A549 (cell line): ENCODE data around the gene SSC4D. TPM values are rescaled to one million over a fixed set of nuclear protein-coding genes. Genes with fewer than 3 reads are reported as not detected.

ENCODE experiments used
- ATAC-seq, 2 experiments: fragments of 200-7000 bp in 1 of 2; fragments of >200 bp in 1 of 2; cut with Nextera tagmentation in 1 of 2; cut with Tn5 transposase in 1 of 2; 3 replicates each; pipeline versions ENCODE4 v1.8.0 to v1.9.1; 2018 to 2020; ENCODE audit warnings: mild to moderate bottlenecking in 1 of 2, moderate library complexity in 1 of 2
- CTCF ChIA-PET: fragments of 300-600 bp; sonication (Branson Sonifier 250); formaldehyde crosslinking; extraction: SDS; loops from one replicate; lab custom pipeline; 2021; ENCODE audit warnings: antibody characterized with exemption, inconsistent platforms; lab: Yijun Ruan, JAX
- POLR2A ChIA-PET: fragments of 350-600 bp; formaldehyde crosslinking; extraction: SDS; loops from one replicate; lab custom pipeline; 2021; ENCODE audit warnings: antibody characterized with exemption, inconsistent platforms; lab: Yijun Ruan, JAX
- DNase-seq, 2 experiments: peaks; one replicate each; pipeline versions ENCODE4 v3.0.0 to v3.0.0-alpha.2; 2011 to 2016; ENCODE audit warnings: low read depth in 1 of 2, low spot score in 1 of 2
- FAIRE-seq: peaks from 2 replicates; lab custom pipeline; 2011; peaks lifted over from hg19 to GRCh38; lab: Jason Lieb, UNC
- H3K27ac ChIP-seq, 2 experiments: fragments of >200 bp; sonication (Bioruptor Twin); formaldehyde crosslinking; 3 replicates each; pipeline ENCODE4 v1.5.1; 2016 to 2017
- H3K4me1 ChIP-seq: fragments of >200 bp; sonication (Bioruptor Twin); formaldehyde crosslinking; 3 replicates; pipeline ENCODE4 v1.6.1; 2016
- H3K4me2 ChIP-seq: fragments of >200 bp; sonication (Bioruptor Twin); formaldehyde crosslinking; 3 replicates; pipeline ENCODE4 v1.6.1; 2016
- H3K4me3 ChIP-seq: fragments of >200 bp; sonication (Bioruptor Twin); formaldehyde crosslinking; 3 replicates; pipeline ENCODE4 v1.5.1; 2016
- H3K9me3 ChIP-seq: fragments of >200 bp; sonication (Bioruptor Twin); formaldehyde crosslinking; 3 replicates; pipeline ENCODE4 v1.6.1; 2016
- CBX8 ChIP-seq: fragments of 200-600 bp; sonication (generic); IDR thresholded peaks from 2 replicates; pipeline ENCODE4 v1.6.1; 2016
- CEBPB ChIP-seq, 2 experiments: fragments of >200 bp in 1 of 2; sonication (Bioruptor Twin) in 1 of 2; formaldehyde crosslinking in 1 of 2; IDR thresholded peaks; 2 replicates each; pipeline ENCODE4 v1.6.1; 2012 to 2016
- CHD2 ChIP-seq: fragments of 150-350 bp; IDR thresholded peaks from 2 replicates; pipeline ENCODE4 v1.6.1; 2014; ENCODE audit warnings: low read length; ENCODE audit not compliant: partially characterized antibody
- EHF ChIP-seq: fragments of 250-450 bp; sonication (Bioruptor Pico); IDR thresholded peaks from 2 replicates; pipeline ENCODE4 v1.5.0; 2020; ENCODE audit warnings: mild to moderate bottlenecking
- FOSL2 ChIP-seq, 2 experiments: fragments of 450-650 bp in 1 of 2; fragments of >200 bp in 1 of 2; sonication (Bioruptor Twin) in 1 of 2; formaldehyde crosslinking; IDR thresholded peaks; 2 replicates each; pipeline versions ENCODE4 v1.5.0 to v1.6.1; 2016 to 2020; ENCODE audit warnings: mild to moderate bottlenecking in 1 of 2, moderate library complexity in 1 of 2
- GATA3 ChIP-seq: IDR thresholded peaks from 2 replicates; pipeline ENCODE4 v1.6.1; 2012; ENCODE audit warnings: borderline replicate concordance
- HDAC2 ChIP-seq: fragments of 200-600 bp; sonication (generic); IDR thresholded peaks from 2 replicates; pipeline ENCODE4 v1.6.1; 2016
- HOXB13 ChIP-seq: fragments of 250-450 bp; sonication (Bioruptor Pico); IDR thresholded peaks from 2 replicates; pipeline ENCODE4 v1.5.0; 2020; ENCODE audit warnings: low read depth, mild to moderate bottlenecking, moderate library complexity
- HOXB5 ChIP-seq: fragments of 250-450 bp; sonication (Bioruptor Pico); IDR thresholded peaks from 2 replicates; pipeline ENCODE4 v1.5.0; 2020; ENCODE audit warnings: mild to moderate bottlenecking, moderate library complexity
- JUNB ChIP-seq: fragments of >200 bp; sonication (Bioruptor Twin); formaldehyde crosslinking; IDR thresholded peaks from 2 replicates; pipeline ENCODE4 v1.6.1; 2016
- KDM5A ChIP-seq: fragments of 200-600 bp; sonication (generic); IDR thresholded peaks from 2 replicates; pipeline ENCODE4 v1.6.1; 2016; ENCODE audit warnings: antibody characterized with exemption, mild to moderate bottlenecking
- MAFK ChIP-seq: fragments of 450-650 bp; IDR thresholded peaks from 2 replicates; pipeline ENCODE4 v1.6.1; 2014; ENCODE audit not compliant: partially characterized antibody
- MAZ ChIP-seq: fragments of 150-350 bp; IDR thresholded peaks from 2 replicates; pipeline ENCODE4 v1.6.1; 2014; ENCODE audit warnings: antibody characterized with exemption, low read depth, low read length, borderline replicate concordance
- MYC ChIP-seq: IDR thresholded peaks from 2 replicates; pipeline ENCODE4 v1.6.1; 2012; ENCODE audit warnings: mild to moderate bottlenecking, inconsistent platforms, low read length, improper control_type of control experiment, borderline replicate concordance
- PHF8 ChIP-seq: fragments of 200-600 bp; sonication (generic); IDR thresholded peaks from 2 replicates; pipeline ENCODE4 v1.6.1; 2016; ENCODE audit warnings: low read depth, mild to moderate bottlenecking, antibody characterized with exemption, moderate library complexity, borderline replicate concordance
- POLR2A ChIP-seq: IDR thresholded peaks from 2 replicates; pipeline ENCODE4 v1.6.1; 2012; ENCODE audit warnings: mild to moderate bottlenecking, low read length
- POLR2AphosphoS2 ChIP-seq: conservative IDR thresholded peaks from 2 replicates; pipeline ENCODE4 v1.6.1; 2012; ENCODE audit warnings: low read length, improper control_type of control experiment, inconsistent platforms
- RARB ChIP-seq: fragments of 250-450 bp; sonication (Bioruptor Pico); IDR thresholded peaks from 2 replicates; pipeline ENCODE4 v1.8.0; 2021; ENCODE audit warnings: mild to moderate bottlenecking, moderate library complexity
- RCOR1 ChIP-seq: fragments of 150-350 bp; IDR thresholded peaks from 2 replicates; pipeline ENCODE4 v1.6.1; 2014; ENCODE audit warnings: antibody characterized with exemption, low read length, low read depth
- TFCP2L1 ChIP-seq: fragments of 250-450 bp; sonication (Bioruptor Pico); IDR thresholded peaks from 2 replicates; pipeline ENCODE4 v1.5.0; 2021; ENCODE audit warnings: mild to moderate bottlenecking
- TP53 ChIP-seq: fragments of 250-450 bp; sonication (Bioruptor Pico); IDR thresholded peaks from 2 replicates; pipeline ENCODE4 v1.5.0; 2021; ENCODE audit warnings: mild to moderate bottlenecking, moderate library complexity
- ZFP36 ChIP-seq: fragments of 450-650 bp; IDR thresholded peaks from 2 replicates; pipeline ENCODE4 v1.6.1; 2014; ENCODE audit warnings: borderline replicate concordance; ENCODE audit not compliant: partially characterized antibody
- ZNF302 ChIP-seq: fragments of 250-450 bp; sonication (Bioruptor Pico); IDR thresholded peaks from 2 replicates; pipeline ENCODE4 v1.9.0; 2021; ENCODE audit warnings: inconsistent platforms, mild to moderate bottlenecking, moderate library complexity
- ZSCAN20 ChIP-seq: fragments of 250-450 bp; sonication (Bioruptor Pico); IDR thresholded peaks from 2 replicates; pipeline ENCODE4 v1.8.0; 2022; ENCODE audit warnings: mild to moderate bottlenecking, moderate library complexity
- WGBS: methylation state at CpG from one replicate; pipeline ENCODE4 v1.1.6; 2017; ENCODE audit errors: missing lambda C conversion rate; 5-methylcytosine and 5-hydroxymethylcytosine counted together
- polyA plus RNA-seq, 4 experiments: library from polyadenylated mRNA; depleted of rRNA in 3 of 4; stranded (reverse); fragments of >200 nt; fragmentation: RNase III in 1 of 4; extraction: RNeasy Plus Mini Kit Qiagen cat#74134 plus additional on column Dnase treatment in 1 of 4; gene quantifications; 2 replicates in 3 of 4; 3 replicates in 1 of 4; pipeline ENCODE4 v1.2.3, GENCODE V29; 2011 to 2017
- TF ChIP-seq, protein P1 (sequence below): IDR thresholded peaks from 2 replicates; pipeline ENCODE4 v1.6.1; 2012
- TF ChIP-seq, protein P2 (sequence below): fragments of 200-600 bp; sonication (generic); IDR thresholded peaks from 2 replicates; pipeline ENCODE4 v1.6.1; 2016; ENCODE audit warnings: antibody characterized with exemption, mild to moderate bottlenecking, moderate library complexity
- TF ChIP-seq, protein P3 (sequence below): fragments of >200 bp; sonication (Bioruptor Twin); formaldehyde crosslinking; IDR thresholded peaks from 3 replicates; pipeline ENCODE4 v1.6.1; 2016
- TF ChIP-seq, protein P4 (sequence below): fragments of 450-650 bp; IDR thresholded peaks from 2 replicates; pipeline ENCODE4 v1.6.1; 2014; ENCODE audit warnings: antibody characterized with exemption
- TF ChIP-seq, protein P5 (sequence below): fragments of >200 bp; sonication (Bioruptor Twin); formaldehyde crosslinking; IDR thresholded peaks from 2 replicates; pipeline ENCODE4 v1.6.1; 2016

SSC4D gene
- polyA plus RNA-seq, 2 of the 4 experiments (the other 2 are of a cell fraction): 0.45 to 0.79 TPM

DNA sequence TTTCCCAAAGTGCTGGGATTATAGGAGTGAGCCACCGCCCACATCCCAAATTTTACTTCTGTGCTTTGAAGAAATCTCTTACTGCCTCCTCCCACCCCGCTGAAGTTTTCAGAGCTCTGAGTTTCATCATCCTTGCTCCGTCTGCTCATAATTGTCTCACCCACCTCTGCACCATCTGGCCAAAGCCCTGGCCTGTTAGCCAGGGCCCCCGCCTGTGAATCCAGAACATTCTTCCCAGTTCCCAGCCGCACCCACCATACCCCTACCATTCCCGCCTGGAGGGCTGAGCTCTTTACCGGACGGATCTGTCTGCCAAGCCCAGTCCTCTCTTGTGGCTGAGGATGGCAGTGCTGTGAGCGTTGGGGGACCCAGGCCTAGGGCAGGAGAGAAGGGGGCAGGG is 14.5 kb downstream of the SSC4D start:
- FAIRE-seq (no peak), DNase-seq (no peak), ATAC-seq (no peak)
- no peak for TF ChIP-seq TP53
- Histone ChIP-seq H3K4me1 (peaks cover 30% of the 10 kb centered on the region), H3K4me2 (no peak overlapping the region), H3K4me3 (no peak overlapping the region), H3K9me3 (no peaks in the 10 kb centered on the region), H3K27ac (peak overlapping the region; percentile 1 to 98; a peak in 3 of 6 replicates)
- ChIA-PET CTCF (interaction anchor here (0.6 to 1.8 kb wide), 5 partner anchors 13 to 330 kb away, joined by 3 to 7 read pairs (median 3); partner anchors contain the start of gene YWHAG), POLR2A (interaction anchor here (1.1 to 3.1 kb wide), 2 partner anchors 35 to 77 kb away, joined by 3 to 18 read pairs; partner anchors contain the start of gene YWHAG)
- 93% methylated on average over 9 of the region's 9 CpGs for WGBS

DNA sequence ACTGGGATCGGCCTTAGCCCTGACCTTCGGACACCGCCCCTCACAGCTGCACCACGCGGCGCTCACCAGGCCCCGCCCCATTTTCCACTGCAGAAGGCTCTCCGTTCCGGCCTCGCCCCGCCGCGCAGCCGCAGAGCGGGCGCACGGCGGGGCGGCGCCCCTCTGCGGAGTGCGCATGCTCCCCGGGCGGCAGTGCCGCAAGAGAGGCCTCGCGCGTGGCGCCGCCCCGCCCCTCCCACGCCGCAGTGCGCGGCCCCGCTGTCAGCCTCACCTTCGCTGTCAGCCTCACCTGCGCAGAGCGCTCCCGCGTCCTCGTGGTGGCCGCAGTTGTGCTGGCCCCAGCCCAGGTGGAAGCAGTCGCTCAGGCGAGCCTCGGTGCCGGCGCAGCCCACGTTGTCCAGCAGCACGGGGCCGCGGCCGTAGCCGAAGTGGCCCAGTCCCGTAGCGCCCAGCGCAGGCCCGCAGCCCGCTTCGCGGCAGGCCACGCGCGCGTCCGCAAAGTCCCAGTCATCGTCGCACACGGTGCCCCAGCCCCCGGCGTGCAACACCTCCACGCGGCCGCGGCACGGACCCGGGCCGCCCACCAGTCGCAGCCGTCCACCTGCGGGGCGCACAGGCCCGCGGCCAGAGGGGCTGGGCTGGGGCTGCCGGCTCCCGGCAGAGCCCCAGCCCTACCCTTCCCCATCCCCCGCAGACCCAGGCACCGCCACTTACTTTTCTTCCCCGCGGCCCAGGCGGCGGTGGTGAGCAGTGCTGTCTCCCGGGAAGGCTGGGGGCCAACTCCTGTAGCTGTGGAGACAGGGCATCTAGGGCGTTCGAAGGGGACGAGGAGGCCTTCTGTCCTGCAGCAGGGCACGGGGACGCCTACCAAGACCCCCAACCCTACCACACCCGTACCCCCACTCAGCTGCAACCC is 16.1 kb downstream of the SSC4D start:
- peak overlapping the region; percentile 88 to 96 for H3K27ac ChIP-seq
- POLR2A ChIA-PET: interaction anchor here (0.5 to 3.1 kb wide), 4 partner anchors 19 to 34 kb away, joined by 3 to 18 read pairs (median 4); partner anchors contain the start of gene YWHAG
- peak overlapping the region; percentile 91 for H3K4me2 ChIP-seq
- H3K4me1 ChIP-seq: peaks cover 39% of the 10 kb centered on the region
- peak overlapping the region; percentile 53 for H3K4me3 ChIP-seq
- WGBS: 32% methylated on average over 31 of the region's 99 CpGs
- H3K9me3 ChIP-seq: no peaks in the 10 kb centered on the region
- CTCF ChIA-PET: interaction anchor here (0.6 to 1.8 kb wide), 6 partner anchors 10 to 74 kb away, joined by 3 to 7 read pairs (median 4); partner anchors contain the start of gene YWHAG
- DNase-seq (peak; percentile 91 to 92), FAIRE-seq (no peak), ATAC-seq (peak; percentile 74 to 80)
- TF ChIP-seq POLR2A: peak; percentile 65
- 0 out of 2 replicates have a peak, but pooled peaks have one; percentile 36 for TF ChIP-seq ZNF302 (CRISPR knock-in tag)
- no peak for TF ChIP-seq KDM5A
- TF ChIP-seq TFCP2L1 (CRISPR knock-in tag): peak; percentile 58; the same call in 1 of the 2 replicates
- TF ChIP-seq MYC: peak; percentile 90
- peak; percentile 18; the same call in 1 of the 2 replicates for TF ChIP-seq GATA3
- TF ChIP-seq, protein P1, sequence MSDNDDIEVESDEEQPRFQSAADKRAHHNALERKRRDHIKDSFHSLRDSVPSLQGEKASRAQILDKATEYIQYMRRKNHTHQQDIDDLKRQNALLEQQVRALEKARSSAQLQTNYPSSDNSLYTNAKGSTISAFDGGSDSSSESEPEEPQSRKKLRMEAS: peak; percentile 92
- TF ChIP-seq EHF (CRISPR knock-in tag): peak; percentile 75; the same call in 1 of the 2 replicates
- TF ChIP-seq HOXB5 (CRISPR knock-in tag): peak; percentile 93
- no peak for TF ChIP-seq CHD2
- no peak for TF ChIP-seq MAZ
- TF ChIP-seq ZFP36: no peak
- TF ChIP-seq PHF8: peak; percentile 60; the same call in 1 of the 2 replicates
- TF ChIP-seq RCOR1: no peak
- TF ChIP-seq, protein P2, sequence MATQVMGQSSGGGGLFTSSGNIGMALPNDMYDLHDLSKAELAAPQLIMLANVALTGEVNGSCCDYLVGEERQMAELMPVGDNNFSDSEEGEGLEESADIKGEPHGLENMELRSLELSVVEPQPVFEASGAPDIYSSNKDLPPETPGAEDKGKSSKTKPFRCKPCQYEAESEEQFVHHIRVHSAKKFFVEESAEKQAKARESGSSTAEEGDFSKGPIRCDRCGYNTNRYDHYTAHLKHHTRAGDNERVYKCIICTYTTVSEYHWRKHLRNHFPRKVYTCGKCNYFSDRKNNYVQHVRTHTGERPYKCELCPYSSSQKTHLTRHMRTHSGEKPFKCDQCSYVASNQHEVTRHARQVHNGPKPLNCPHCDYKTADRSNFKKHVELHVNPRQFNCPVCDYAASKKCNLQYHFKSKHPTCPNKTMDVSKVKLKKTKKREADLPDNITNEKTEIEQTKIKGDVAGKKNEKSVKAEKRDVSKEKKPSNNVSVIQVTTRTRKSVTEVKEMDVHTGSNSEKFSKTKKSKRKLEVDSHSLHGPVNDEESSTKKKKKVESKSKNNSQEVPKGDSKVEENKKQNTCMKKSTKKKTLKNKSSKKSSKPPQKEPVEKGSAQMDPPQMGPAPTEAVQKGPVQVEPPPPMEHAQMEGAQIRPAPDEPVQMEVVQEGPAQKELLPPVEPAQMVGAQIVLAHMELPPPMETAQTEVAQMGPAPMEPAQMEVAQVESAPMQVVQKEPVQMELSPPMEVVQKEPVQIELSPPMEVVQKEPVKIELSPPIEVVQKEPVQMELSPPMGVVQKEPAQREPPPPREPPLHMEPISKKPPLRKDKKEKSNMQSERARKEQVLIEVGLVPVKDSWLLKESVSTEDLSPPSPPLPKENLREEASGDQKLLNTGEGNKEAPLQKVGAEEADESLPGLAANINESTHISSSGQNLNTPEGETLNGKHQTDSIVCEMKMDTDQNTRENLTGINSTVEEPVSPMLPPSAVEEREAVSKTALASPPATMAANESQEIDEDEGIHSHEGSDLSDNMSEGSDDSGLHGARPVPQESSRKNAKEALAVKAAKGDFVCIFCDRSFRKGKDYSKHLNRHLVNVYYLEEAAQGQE: no peak
- TF ChIP-seq, protein P3, sequence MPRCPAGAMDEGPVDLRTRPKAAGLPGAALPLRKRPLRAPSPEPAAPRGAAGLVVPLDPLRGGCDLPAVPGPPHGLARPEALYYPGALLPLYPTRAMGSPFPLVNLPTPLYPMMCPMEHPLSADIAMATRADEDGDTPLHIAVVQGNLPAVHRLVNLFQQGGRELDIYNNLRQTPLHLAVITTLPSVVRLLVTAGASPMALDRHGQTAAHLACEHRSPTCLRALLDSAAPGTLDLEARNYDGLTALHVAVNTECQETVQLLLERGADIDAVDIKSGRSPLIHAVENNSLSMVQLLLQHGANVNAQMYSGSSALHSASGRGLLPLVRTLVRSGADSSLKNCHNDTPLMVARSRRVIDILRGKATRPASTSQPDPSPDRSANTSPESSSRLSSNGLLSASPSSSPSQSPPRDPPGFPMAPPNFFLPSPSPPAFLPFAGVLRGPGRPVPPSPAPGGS: 0 out of 3 replicates have a peak, but pooled peaks have one; percentile 47
- no peak for TF ChIP-seq CEBPB (IDR thresholded peaks at IDR 0.05)
- no peak for TF ChIP-seq CBX8
- no peak for TF ChIP-seq RARB (CRISPR knock-in tag)
- TF ChIP-seq MAFK: no peak
- no peak for TF ChIP-seq POLR2AphosphoS2
- TF ChIP-seq ZSCAN20 (CRISPR knock-in tag): no peak
- no peak for TF ChIP-seq HDAC2
- TF ChIP-seq, protein P4, sequence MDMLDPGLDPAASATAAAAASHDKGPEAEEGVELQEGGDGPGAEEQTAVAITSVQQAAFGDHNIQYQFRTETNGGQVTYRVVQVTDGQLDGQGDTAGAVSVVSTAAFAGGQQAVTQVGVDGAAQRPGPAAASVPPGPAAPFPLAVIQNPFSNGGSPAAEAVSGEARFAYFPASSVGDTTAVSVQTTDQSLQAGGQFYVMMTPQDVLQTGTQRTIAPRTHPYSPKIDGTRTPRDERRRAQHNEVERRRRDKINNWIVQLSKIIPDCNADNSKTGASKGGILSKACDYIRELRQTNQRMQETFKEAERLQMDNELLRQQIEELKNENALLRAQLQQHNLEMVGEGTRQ: no peak
- TF ChIP-seq FOSL2 (IDR thresholded peaks at IDR 0.05): no peak
- TF ChIP-seq FOSL2 (CRISPR knock-in tag; IDR thresholded peaks at IDR 0.05): 0 out of 2 replicates have a peak, but pooled peaks have one; percentile 14
- TF ChIP-seq HOXB13: peak; percentile 97
- TF ChIP-seq, protein P5, sequence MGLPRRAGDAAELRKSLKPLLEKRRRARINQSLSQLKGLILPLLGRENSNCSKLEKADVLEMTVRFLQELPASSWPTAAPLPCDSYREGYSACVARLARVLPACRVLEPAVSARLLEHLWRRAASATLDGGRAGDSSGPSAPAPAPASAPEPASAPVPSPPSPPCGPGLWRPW: no peak
- peak; percentile 74; the same call in 1 of the 2 replicates for TF ChIP-seq TP53
- no peak for TF ChIP-seq JUNB
